Gastroesophageal sphincter (tissue), 4 donors: Measurements from ENCODE around the gene SYNJ2. TPM values are rescaled to one million over a fixed set of nuclear protein-coding genes. Genes with fewer than 3 reads are reported as not detected.

Source experiments
- ATAC-seq: fragments of 150-250 bp; one replicate; pipeline ENCODE4 v1.9.1; 2016; ENCODE audit warnings: mild to moderate bottlenecking, moderate library complexity
- H3K27ac ChIP-seq, 4 donors: fragments of 200-600 bp; sonication (generic) in 3 of 4; 1 replicate in 3 of 4; 2 replicates in 1 of 4; pipeline ENCODE4 v1.5.1; 2016 to 2019
- H3K27me3 ChIP-seq: fragments of 200-600 bp; sonication (generic); one replicate; pipeline ENCODE4 v1.5.1; 2019
- H3K36me3 ChIP-seq, 2 donors: fragments of 200-600 bp; sonication (generic); one replicate each; pipeline ENCODE4 v1.5.1; 2019; ENCODE audit warnings: control low read depth in 1 of 2
- H3K4me1 ChIP-seq, 3 donors: fragments of 200-600 bp; sonication (generic); 1 replicate in 2 of 3; 2 replicates in 1 of 3; pipeline ENCODE4 v1.5.1; 2016 to 2019; ENCODE audit warnings: control low read depth in 2 of 3
- H3K4me3 ChIP-seq, 2 donors: fragments of 200-600 bp; sonication (generic); one replicate each; pipeline ENCODE4 v1.5.1; 2019; ENCODE audit warnings: mild to moderate bottlenecking in 1 of 2, moderate library complexity in 1 of 2
- H3K9me3 ChIP-seq, 3 donors: fragments of 200-600 bp; sonication (generic); one replicate each; pipeline ENCODE4 v1.5.1; 2017 to 2019; ENCODE audit warnings: control low read depth in 2 of 3
- CTCF ChIP-seq, 4 experiments: fragments of 200-600 bp in 2 of 4; fragments of 450-650 bp in 2 of 4; sonication (generic) in 1 of 4; IDR thresholded peaks; one replicate each; pipeline ENCODE4 v1.5.1; 2017 to 2019; ENCODE audit warnings: antibody characterized with exemption in 4 of 4, mild to moderate bottlenecking in 2 of 4, moderate library complexity in 2 of 4
- EP300 ChIP-seq: sonication (generic); formaldehyde crosslinking; IDR thresholded peaks from one replicate; pipeline ENCODE4 v1.6.1; 2017; ENCODE audit warnings: antibody characterized with exemption, mild to moderate bottlenecking
- POLR2A ChIP-seq, 2 donors: fragments of 450-650 bp; IDR thresholded peaks; one replicate each; pipeline ENCODE4 v1.6.1; 2017; ENCODE audit warnings: antibody characterized with exemption in 2 of 2, mild to moderate bottlenecking in 2 of 2, moderate library complexity in 1 of 2
- POLR2AphosphoS5 ChIP-seq: sonication (generic); formaldehyde crosslinking; IDR thresholded peaks from one replicate; pipeline ENCODE4 v1.6.1; 2017; ENCODE audit warnings: antibody characterized with exemption
- WGBS, 2 donors: methylation state at CpG; one replicate each; pipeline ENCODE4 v1.1.5; 2018; ENCODE audit warnings: low coverage in 1 of 2; 5-methylcytosine and 5-hydroxymethylcytosine counted together
- total RNA-seq, 4 donors: library from RNA; depleted of rRNA; stranded (reverse); fragments of >200 nt; gene quantifications; one replicate each; pipeline ENCODE4 v1.1.0, GENCODE V29; 2016

SYNJ2 gene
- total RNA-seq, 4 donors from 2014 or later: 19.9 to 27.9 (median 21.6) TPM

GRCh38 chr6:158026054-158026900, 44.6 kb downstream of the SYNJ2 start:
- WGBS, 2 donors: 18 to 20% methylated on average over 2 of the region's 21 CpGs
- peak; percentile 84 for ATAC-seq
- peaks cover 0 to 41% (median 24%) of the 10 kb centered on the region in 3 donors for H3K4me1 ChIP-seq
- H3K9me3 ChIP-seq: no peaks in the 10 kb centered on the region
- peak overlapping the region in 3 of 4 donors; percentile 70 to 85 (median 83) for H3K27ac ChIP-seq
- TF ChIP-seq POLR2AphosphoS5 (peak; percentile 38), POLR2A (IDR thresholded peaks at IDR 0.05) (no peak), CTCF (IDR thresholded peaks at IDR 0.05) (peak in 3 of 4 experiments; percentile 35 to 50 (median 36)), EP300 (no peak)
- peaks cover 0 to 16% of the 10 kb centered on the region in 2 donors for H3K36me3 ChIP-seq
- no peaks in the 10 kb centered on the region for H3K27me3 ChIP-seq
- no peak overlapping the region for H3K4me3 ChIP-seq

GRCh38 chr6:158026901-158027589, 45.4 kb downstream of the SYNJ2 start:
- Histone ChIP-seq H3K27ac (peak overlapping the region in 3 of 4 donors; percentile 70 to 85 (median 83)), H3K9me3 (no peaks in the 10 kb centered on the region), H3K27me3 (no peaks in the 10 kb centered on the region), H3K4me1 (peaks cover 0 to 48% (median 32%) of the 10 kb centered on the region in 3 donors), H3K4me3 (no peak overlapping the region), H3K36me3 (peaks cover 0 to 16% of the 10 kb centered on the region in 2 donors)
- TF ChIP-seq POLR2A (IDR thresholded peaks at IDR 0.05) (no peak), EP300 (no peak), POLR2AphosphoS5 (no peak), CTCF (IDR thresholded peaks at IDR 0.05) (no peak)
- 67 to 85% methylated on average over 3 to 8 of the region's 23 CpGs for WGBS, 2 donors
- no peak for ATAC-seq

GRCh38 chr6:158027590-158028285, 46.1 kb downstream of the SYNJ2 start:
- ATAC-seq: no peak
- Histone ChIP-seq H3K27me3 (no peaks in the 10 kb centered on the region), H3K27ac (peak overlapping the region in 3 of 4 donors; percentile 70 to 85 (median 83)), H3K4me1 (peaks cover 0 to 55% (median 34%) of the 10 kb centered on the region in 3 donors), H3K9me3 (no peaks in the 10 kb centered on the region), H3K36me3 (peaks cover 0 to 22% of the 10 kb centered on the region in 2 donors), H3K4me3 (no peak overlapping the region)
- TF ChIP-seq POLR2A (IDR thresholded peaks at IDR 0.05): no peak
- TF ChIP-seq EP300: no peak
- TF ChIP-seq POLR2AphosphoS5: no peak
- TF ChIP-seq CTCF (IDR thresholded peaks at IDR 0.05): no peak
- 76 to 89% methylated on average over 4 to 19 of the region's 22 CpGs for WGBS, 2 donors

- Histone ChIP-seq H3K4me1 (peaks cover 0 to 62% (median 39%) of the 10 kb centered on the region in 3 donors), H3K27ac (peak overlapping the region in 1 of 4 donors; percentile 85), H3K9me3 (no peaks in the 10 kb centered on the region), H3K27me3 (no peaks in the 10 kb centered on the region), H3K36me3 (peaks cover 0 to 29% of the 10 kb centered on the region in 2 donors), H3K4me3 (no peak overlapping the region)
- WGBS, 2 donors: 60 to 100% methylated on average over 1 to 5 of the region's 9 CpGs
- ATAC-seq: no peak
- no peak for TF ChIP-seq POLR2AphosphoS5
- no peak for TF ChIP-seq CTCF (IDR thresholded peaks at IDR 0.05)
- no peak for TF ChIP-seq POLR2A (IDR thresholded peaks at IDR 0.05)
- TF ChIP-seq EP300: no peak
Observed at GRCh38 chr6:158028421-158028820, 46.8 kb downstream of the SYNJ2 start.
